SU-DHL-6 (cell line): ENCODE results near the gene ITIH4.

Source experiments
- EZH2phosphoT487 ChIP-seq: fragments of 200-600 bp; sonication (generic), shearing (Covaris generic); conservative IDR thresholded peaks from 2 replicates; pipeline ENCODE4 v1.6.1; 2018; ENCODE audit warnings: mild to moderate bottlenecking, antibody characterized with exemption, low read length, moderate library complexity, mixed read lengths
- TF ChIP-seq, protein P1 (sequence below): fragments of 200-600 bp; sonication (generic); IDR thresholded peaks from one replicate; pipeline ENCODE4 v1.5.1; 2017; ENCODE audit warnings: antibody characterized with exemption, mild to moderate bottlenecking, low read length, moderate library complexity; ENCODE audit not compliant: insufficient read depth, poor library complexity, severe bottlenecking

DNA sequence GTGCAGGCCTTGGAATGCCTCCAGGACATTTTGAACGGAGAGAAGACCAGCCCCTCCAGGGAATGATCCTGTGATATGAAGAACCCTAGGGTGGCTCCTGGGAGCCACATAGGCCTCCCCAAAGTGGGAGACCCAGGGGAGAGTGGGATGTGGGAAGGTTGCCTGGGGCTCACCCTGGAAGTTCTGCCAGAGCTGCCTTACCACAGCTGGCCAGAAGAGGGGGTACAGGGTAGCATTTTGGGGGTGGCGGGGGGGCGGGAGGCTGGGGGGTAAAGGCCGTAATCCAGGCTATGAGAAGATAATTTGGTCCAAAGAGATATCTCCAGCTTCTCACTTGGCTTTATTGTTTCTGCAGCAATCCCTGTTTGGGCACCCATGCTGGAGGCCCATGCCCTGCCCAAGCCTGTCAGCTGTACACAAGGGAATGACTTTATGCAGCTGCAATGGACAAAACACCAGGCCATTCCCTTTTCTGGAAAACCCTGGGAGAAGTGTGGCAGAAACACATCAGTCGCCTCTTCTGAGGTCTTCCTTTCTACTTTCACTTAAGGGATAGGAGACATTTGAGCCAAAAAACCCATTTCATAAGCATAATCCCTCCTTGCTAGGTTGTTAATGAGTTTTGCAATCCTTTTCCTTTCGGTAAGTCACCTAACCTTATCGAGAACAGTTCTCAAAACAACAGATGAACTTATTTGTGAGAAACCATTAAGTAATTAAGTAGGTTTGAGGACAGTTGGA, 15.4 kb upstream of the ITIH4 start:
- TF ChIP-seq, protein P1, sequence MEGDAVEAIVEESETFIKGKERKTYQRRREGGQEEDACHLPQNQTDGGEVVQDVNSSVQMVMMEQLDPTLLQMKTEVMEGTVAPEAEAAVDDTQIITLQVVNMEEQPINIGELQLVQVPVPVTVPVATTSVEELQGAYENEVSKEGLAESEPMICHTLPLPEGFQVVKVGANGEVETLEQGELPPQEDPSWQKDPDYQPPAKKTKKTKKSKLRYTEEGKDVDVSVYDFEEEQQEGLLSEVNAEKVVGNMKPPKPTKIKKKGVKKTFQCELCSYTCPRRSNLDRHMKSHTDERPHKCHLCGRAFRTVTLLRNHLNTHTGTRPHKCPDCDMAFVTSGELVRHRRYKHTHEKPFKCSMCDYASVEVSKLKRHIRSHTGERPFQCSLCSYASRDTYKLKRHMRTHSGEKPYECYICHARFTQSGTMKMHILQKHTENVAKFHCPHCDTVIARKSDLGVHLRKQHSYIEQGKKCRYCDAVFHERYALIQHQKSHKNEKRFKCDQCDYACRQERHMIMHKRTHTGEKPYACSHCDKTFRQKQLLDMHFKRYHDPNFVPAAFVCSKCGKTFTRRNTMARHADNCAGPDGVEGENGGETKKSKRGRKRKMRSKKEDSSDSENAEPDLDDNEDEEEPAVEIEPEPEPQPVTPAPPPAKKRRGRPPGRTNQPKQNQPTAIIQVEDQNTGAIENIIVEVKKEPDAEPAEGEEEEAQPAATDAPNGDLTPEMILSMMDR = peak; percentile 69
- TF ChIP-seq EZH2phosphoT487 = no peak
